OCI-LY3 (cell line): ENCODE data around the gene HS6ST2.

Experiments
- H2AFZ ChIP-seq: fragments of 200-600, 300-600 bp; shearing (Covaris generic); 2 replicates; pipeline ENCODE4 v1.6.0; 2014; ENCODE audit warnings: antibody characterized with exemption, low read depth, low read length
- H3K27ac ChIP-seq: fragments of 200-600, 300-600 bp; sonication (generic); 2 replicates; pipeline ENCODE4 v1.5.1; 2014; ENCODE audit warnings: mild to moderate bottlenecking, low read length, moderate library complexity, mixed read lengths
- H3K27me3 ChIP-seq: fragments of 200-600, 300-600 bp; sonication (generic); 2 replicates; pipeline ENCODE4 v1.6.1; 2014; ENCODE audit warnings: low read depth, low read length, mixed read lengths
- H3K36me3 ChIP-seq: fragments of 200-600, 300-600 bp; sonication (generic); replicated peaks from 2 replicates; pipeline ENCODE3; 2014; ENCODE audit warnings: low read depth, low read length, mixed read lengths
- H3K4me1 ChIP-seq: fragments of 300-600, 200-600 bp; sonication (generic); 2 replicates; pipeline ENCODE4 v1.6.1; 2014; ENCODE audit warnings: low read length, mixed read lengths
- H3K4me2 ChIP-seq: fragments of 200-600, 300-600 bp; sonication (generic); 2 replicates; pipeline ENCODE4 v1.6.1; 2014; ENCODE audit warnings: low read length, mixed read lengths
- H3K4me3 ChIP-seq: fragments of 300-600, 200-600 bp; sonication (generic); 2 replicates; pipeline ENCODE4 v1.5.1; 2014; ENCODE audit warnings: antibody characterized with exemption, mild to moderate bottlenecking, low read length, moderate library complexity
- H3K79me2 ChIP-seq: fragments of 300-600, 200-600 bp; shearing (Covaris generic); 2 replicates; pipeline ENCODE4 v1.6.1; 2014; ENCODE audit warnings: mild to moderate bottlenecking, low read length, mixed read lengths
- H3K9ac ChIP-seq: fragments of 300-600, 200-600 bp; shearing (Covaris generic); 2 replicates; pipeline ENCODE4 v1.6.0; 2014; ENCODE audit warnings: mild to moderate bottlenecking, low read length, moderate library complexity
- H3K9me3 ChIP-seq: fragments of 200-600, 300-600 bp; shearing (Covaris generic); 2 replicates; pipeline ENCODE4 v1.6.1; 2014; ENCODE audit warnings: low read length, mixed read lengths; ENCODE audit not compliant: insufficient read depth
- H4K20me1 ChIP-seq: fragments of 200-600, 300-600 bp; sonication (generic); 2 replicates; pipeline ENCODE4 v1.6.1; 2016; ENCODE audit warnings: low read length, mixed read lengths; ENCODE audit not compliant: insufficient read depth
- CTCF ChIP-seq: fragments of 200-600, 300-600 bp; sonication (generic); IDR thresholded peaks from 2 replicates; pipeline ENCODE4 v1.5.1; 2014; ENCODE audit warnings: antibody characterized with exemption, low read length, low read depth
- EZH2phosphoT487 ChIP-seq: fragments of 200-600 bp; shearing (Covaris generic); IDR thresholded peaks from 2 replicates; pipeline ENCODE4 v1.6.1; 2018; ENCODE audit warnings: antibody characterized with exemption, mixed run types, low read depth

The HS6ST2 gene

GRCh38 chrX:132843363-132843762 is 115.1 kb downstream of the HS6ST2 start:
- no peak for TF ChIP-seq EZH2phosphoT487
- no peak for TF ChIP-seq CTCF
- H3K27ac ChIP-seq: no peak overlapping the region
- H2AFZ ChIP-seq: no peak overlapping the region
- no peak overlapping the region for H3K9ac ChIP-seq
- no peak overlapping the region for H3K4me3 ChIP-seq
- H3K79me2 ChIP-seq: no peaks in the 10 kb centered on the region
- no peaks in the 10 kb centered on the region for H4K20me1 ChIP-seq
- no peaks in the 10 kb centered on the region for H3K27me3 ChIP-seq
- H3K9me3 ChIP-seq: no peaks in the 10 kb centered on the region
- no peaks in the 10 kb centered on the region for H3K36me3 ChIP-seq
- H3K4me2 ChIP-seq: no peak overlapping the region
- H3K4me1 ChIP-seq: no peaks in the 10 kb centered on the region

- TF ChIP-seq CTCF (no peak), EZH2phosphoT487 (no peak)
- Histone ChIP-seq H3K4me2 (no peak overlapping the region), H3K4me3 (no peak overlapping the region), H3K4me1 (no peaks in the 10 kb centered on the region), H3K79me2 (no peaks in the 10 kb centered on the region), H2AFZ (no peak overlapping the region), H4K20me1 (no peaks in the 10 kb centered on the region), H3K27me3 (no peaks in the 10 kb centered on the region), H3K9me3 (no peaks in the 10 kb centered on the region), H3K9ac (no peak overlapping the region), H3K36me3 (no peaks in the 10 kb centered on the region), H3K27ac (no peak overlapping the region)
Measured at GRCh38 chrX:132842460-132843238, 115.8 kb downstream of the HS6ST2 start.

- no peak overlapping the region for H3K9ac ChIP-seq
Measured at GRCh38 chrX:132837967-132838366, 120.5 kb downstream of the HS6ST2 start.

GRCh38 chrX:132837126-132837525 is 121.3 kb downstream of the HS6ST2 start:
- Histone ChIP-seq H3K4me2 (no peak overlapping the region), H4K20me1 (no peaks in the 10 kb centered on the region), H3K4me3 (no peak overlapping the region), H3K79me2 (no peaks in the 10 kb centered on the region), H3K9ac (no peak overlapping the region), H3K36me3 (no peaks in the 10 kb centered on the region), H2AFZ (no peak overlapping the region), H3K4me1 (no peaks in the 10 kb centered on the region), H3K9me3 (no peaks in the 10 kb centered on the region), H3K27ac (no peak overlapping the region), H3K27me3 (no peaks in the 10 kb centered on the region)
- TF ChIP-seq CTCF: no peak
- TF ChIP-seq EZH2phosphoT487: no peak

More at GRCh38 chrX:132837967-132838366, 120.5 kb downstream of the HS6ST2 start:
- no peak overlapping the region for H3K4me2 ChIP-seq
- no peaks in the 10 kb centered on the region for H3K79me2 ChIP-seq
- TF ChIP-seq CTCF (no peak), EZH2phosphoT487 (no peak)
- no peaks in the 10 kb centered on the region for H3K9me3 ChIP-seq
- no peaks in the 10 kb centered on the region for H4K20me1 ChIP-seq
- no peak overlapping the region for H2AFZ ChIP-seq
- H3K36me3 ChIP-seq: no peaks in the 10 kb centered on the region
- H3K27ac ChIP-seq: no peak overlapping the region
- no peaks in the 10 kb centered on the region for H3K27me3 ChIP-seq
- H3K4me1 ChIP-seq: no peaks in the 10 kb centered on the region
- H3K4me3 ChIP-seq: no peak overlapping the region
